GM23338 (cell line): Measurements from ENCODE around the gene PCDHGC4. TPM values are rescaled to one million over a fixed set of nuclear protein-coding genes. Genes with fewer than 3 reads are reported as not detected.

Experiments used
- ATAC-seq: fragments of 200-7000 bp; cut with Tn5 transposase; 3 replicates; pipeline ENCODE4 v1.9.1; 2020
- DNase-seq: peaks from one replicate; pipeline ENCODE4 v3.0.0-alpha.2; 2015; ENCODE audit warnings: low spot score
- H2AFZ ChIP-seq: fragments of 200-600 bp; sonication (generic); 2 replicates; pipeline ENCODE4 v1.8.0; 2016; ENCODE audit warnings: antibody characterized with exemption, mild to moderate bottlenecking, moderate library complexity
- H3F3A ChIP-seq: fragments of 200-600 bp; sonication (generic); replicated peaks from 2 replicates; pipeline ENCODE4 v1.8.0; 2017; ENCODE audit warnings: antibody characterized with exemption, mixed run types, low read depth
- H3K27ac ChIP-seq: fragments of 200-600 bp; sonication (generic); 2 replicates; pipeline ENCODE4 v1.6.1; 2016; ENCODE audit warnings: low read depth
- H3K27me3 ChIP-seq: fragments of 200-600 bp; sonication (generic); 2 replicates; pipeline ENCODE4 v1.8.0; 2016; ENCODE audit warnings: mild to moderate bottlenecking, mixed run types, moderate library complexity; ENCODE audit not compliant: insufficient read depth
- H3K36me3 ChIP-seq: fragments of 200-600 bp; sonication (generic); 2 replicates; pipeline ENCODE4 v1.8.0; 2016; ENCODE audit warnings: mild to moderate bottlenecking; ENCODE audit not compliant: insufficient read depth
- H3K4me1 ChIP-seq: fragments of 200-600 bp; sonication (generic); 2 replicates; pipeline ENCODE4 v1.8.0; 2016; ENCODE audit warnings: mild to moderate bottlenecking, moderate library complexity; ENCODE audit not compliant: insufficient read depth
- H3K4me2 ChIP-seq: fragments of 200-600 bp; sonication (generic); 2 replicates; pipeline ENCODE4 v1.7.1; 2017; ENCODE audit warnings: mixed run types
- H3K4me3 ChIP-seq: fragments of 200-600 bp; sonication (generic); 2 replicates; pipeline ENCODE4 v1.6.1; 2016; ENCODE audit warnings: mixed run types
- H3K79me2 ChIP-seq: fragments of 200-600 bp; sonication (generic); replicated peaks from 2 replicates; pipeline ENCODE4 v1.8.0; 2017; ENCODE audit warnings: mild to moderate bottlenecking; ENCODE audit not compliant: insufficient read depth
- H3K9me2 ChIP-seq: fragments of 200-600 bp; sonication (generic); 2 replicates; pipeline ENCODE4 v1.8.0; 2017; ENCODE audit not compliant: insufficient read depth
- H4K20me1 ChIP-seq: fragments of 200-600 bp; sonication (generic); replicated peaks from 2 replicates; pipeline ENCODE4 v1.8.0; 2017; ENCODE audit warnings: mild to moderate bottlenecking; ENCODE audit not compliant: insufficient read depth
- H3K27ac Mint-ChIP-seq: 2 replicates; pipeline ENCODE4 v1.8.0; 2020; ENCODE audit warnings: inconsistent platforms, mild to moderate bottlenecking, moderate library complexity, mixed read lengths
- H3K27me3 Mint-ChIP-seq: 3 replicates; pipeline ENCODE4 v1.8.0; 2022; ENCODE audit warnings: low read depth, mild to moderate bottlenecking, moderate library complexity, mixed read lengths, inconsistent platforms; ENCODE audit not compliant: insufficient read depth, poor library complexity
- H3K36me3 Mint-ChIP-seq: 3 replicates; pipeline ENCODE4 v1.8.0; 2021; ENCODE audit warnings: low read depth, mild to moderate bottlenecking, inconsistent platforms, moderate library complexity, mixed read lengths
- H3K4me1 Mint-ChIP-seq: 3 replicates; pipeline ENCODE4 v1.8.0; 2020; ENCODE audit warnings: mild to moderate bottlenecking, inconsistent platforms, mixed read lengths
- H3K4me3 Mint-ChIP-seq: 3 replicates; pipeline ENCODE4 v1.8.0; 2021; ENCODE audit warnings: moderate library complexity, mild to moderate bottlenecking, inconsistent platforms, mixed read lengths
- H3K9me3 Mint-ChIP-seq: 3 replicates; pipeline ENCODE4 v1.8.0; 2020; ENCODE audit warnings: moderate library complexity, mild to moderate bottlenecking, inconsistent platforms, mixed read lengths
- CREB1 ChIP-seq: fragments of 250-450 bp; sonication (Bioruptor Pico); IDR thresholded peaks from 2 replicates; pipeline ENCODE4 v1.5.0; 2020; ENCODE audit warnings: low read depth, mild to moderate bottlenecking, moderate library complexity
- CTCF ChIP-seq, 2 experiments: fragments of 200-600 bp in 1 of 2; sonication (generic) in 1 of 2; conservative IDR thresholded peaks; 2 replicates each; pipeline versions ENCODE4 v1.5.1 to v1.6.1; 2016 to 2017; ENCODE audit warnings: antibody characterized with exemption in 2 of 2, low read depth in 2 of 2, mild to moderate bottlenecking in 2 of 2, moderate library complexity in 1 of 2
- ETS1 ChIP-seq: IDR thresholded peaks from 2 replicates; pipeline ENCODE4 v1.6.1; 2016; ENCODE audit warnings: antibody characterized with exemption
- EZH2 ChIP-seq: fragments of 200-600 bp; sonication (generic); IDR thresholded peaks from one replicate; pipeline ENCODE4 v1.8.0; 2017; ENCODE audit warnings: antibody characterized with exemption, mild to moderate bottlenecking, low read depth; ENCODE audit not compliant: unreplicated experiment
- EZH2phosphoT487 ChIP-seq: fragments of 200-600 bp; sonication (generic); IDR thresholded peaks from one replicate; pipeline ENCODE4 v1.8.1; 2018; ENCODE audit warnings: antibody characterized with exemption; ENCODE audit not compliant: unreplicated experiment
- JUNB ChIP-seq: IDR thresholded peaks from one replicate; pipeline ENCODE4 v1.6.1; 2016; ENCODE audit warnings: antibody characterized with exemption; ENCODE audit not compliant: unreplicated experiment
- NANOG ChIP-seq: IDR thresholded peaks from 2 replicates; pipeline ENCODE4 v1.6.1; 2016; ENCODE audit warnings: antibody characterized with exemption, borderline replicate concordance
- POLR2AphosphoS5 ChIP-seq: IDR thresholded peaks from 2 replicates; pipeline ENCODE4 v1.6.1; 2016; ENCODE audit warnings: antibody characterized with exemption, low read depth
- STAT1 ChIP-seq: IDR thresholded peaks from one replicate; pipeline ENCODE4 v1.6.1; 2016; ENCODE audit warnings: antibody characterized with exemption; ENCODE audit not compliant: unreplicated experiment
- ZNF114 ChIP-seq: fragments of 250-450 bp; sonication (Bioruptor Pico); IDR thresholded peaks from 2 replicates; pipeline ENCODE4 v1.5.0; 2020; ENCODE audit warnings: mild to moderate bottlenecking, moderate library complexity
- ZNF331 ChIP-seq: fragments of 250-450 bp; sonication (Bioruptor Pico); IDR thresholded peaks from 2 replicates; pipeline ENCODE4 v1.5.0; 2020; ENCODE audit warnings: low read depth, mild to moderate bottlenecking, moderate library complexity
- polyA plus RNA-seq: library from polyadenylated mRNA; unstranded; fragments of >200 nt; fragmentation: Nextera tagmentation; extraction: Ambion mirVana; gene quantifications from 2 replicates; pipeline ENCODE4 v1.2.1, GENCODE V29; 2016
- total RNA-seq: library from RNA; depleted of rRNA; stranded (reverse); fragments of >200 nt; shearing (Covaris generic); gene quantifications from 2 replicates; pipeline ENCODE4 v1.2.3, GENCODE V29; 2014
- TF ChIP-seq, protein P1 (sequence below): fragments of 250-450 bp; sonication (Bioruptor Pico); IDR thresholded peaks from 2 replicates; pipeline ENCODE4 v1.5.0; 2020; ENCODE audit warnings: mild to moderate bottlenecking, moderate library complexity
- TF ChIP-seq, protein P2 (sequence below): IDR thresholded peaks from one replicate; pipeline ENCODE4 v1.6.1; 2018; ENCODE audit warnings: antibody characterized with exemption; ENCODE audit not compliant: unreplicated experiment

The PCDHGC4 gene
- total and polyA plus RNA-seq, 2 experiments from 2014 or later: 0.31 to 3.0 TPM

- no peaks in the 10 kb centered on the region for H3F3A ChIP-seq
- H3K4me1 ChIP-seq: peaks cover 30% of the 10 kb centered on the region
- no peaks in the 10 kb centered on the region for H3K9me3 Mint-ChIP-seq
- peaks cover 26% of the 10 kb centered on the region for H3K27me3 ChIP-seq
- peak; percentile 34 for ATAC-seq
- H3K36me3 Mint-ChIP-seq: peaks cover 9% of the 10 kb centered on the region
- peaks cover 22% of the 10 kb centered on the region for H3K27me3 Mint-ChIP-seq
- DNase-seq: peak; percentile 65
- no peak overlapping the region for H3K27ac ChIP-seq
- peak overlapping the region; percentile 53 for H3K4me3 ChIP-seq
- H3K9me2 ChIP-seq: no peaks in the 10 kb centered on the region
- TF ChIP-seq NANOG: no peak
- TF ChIP-seq, protein P1, sequence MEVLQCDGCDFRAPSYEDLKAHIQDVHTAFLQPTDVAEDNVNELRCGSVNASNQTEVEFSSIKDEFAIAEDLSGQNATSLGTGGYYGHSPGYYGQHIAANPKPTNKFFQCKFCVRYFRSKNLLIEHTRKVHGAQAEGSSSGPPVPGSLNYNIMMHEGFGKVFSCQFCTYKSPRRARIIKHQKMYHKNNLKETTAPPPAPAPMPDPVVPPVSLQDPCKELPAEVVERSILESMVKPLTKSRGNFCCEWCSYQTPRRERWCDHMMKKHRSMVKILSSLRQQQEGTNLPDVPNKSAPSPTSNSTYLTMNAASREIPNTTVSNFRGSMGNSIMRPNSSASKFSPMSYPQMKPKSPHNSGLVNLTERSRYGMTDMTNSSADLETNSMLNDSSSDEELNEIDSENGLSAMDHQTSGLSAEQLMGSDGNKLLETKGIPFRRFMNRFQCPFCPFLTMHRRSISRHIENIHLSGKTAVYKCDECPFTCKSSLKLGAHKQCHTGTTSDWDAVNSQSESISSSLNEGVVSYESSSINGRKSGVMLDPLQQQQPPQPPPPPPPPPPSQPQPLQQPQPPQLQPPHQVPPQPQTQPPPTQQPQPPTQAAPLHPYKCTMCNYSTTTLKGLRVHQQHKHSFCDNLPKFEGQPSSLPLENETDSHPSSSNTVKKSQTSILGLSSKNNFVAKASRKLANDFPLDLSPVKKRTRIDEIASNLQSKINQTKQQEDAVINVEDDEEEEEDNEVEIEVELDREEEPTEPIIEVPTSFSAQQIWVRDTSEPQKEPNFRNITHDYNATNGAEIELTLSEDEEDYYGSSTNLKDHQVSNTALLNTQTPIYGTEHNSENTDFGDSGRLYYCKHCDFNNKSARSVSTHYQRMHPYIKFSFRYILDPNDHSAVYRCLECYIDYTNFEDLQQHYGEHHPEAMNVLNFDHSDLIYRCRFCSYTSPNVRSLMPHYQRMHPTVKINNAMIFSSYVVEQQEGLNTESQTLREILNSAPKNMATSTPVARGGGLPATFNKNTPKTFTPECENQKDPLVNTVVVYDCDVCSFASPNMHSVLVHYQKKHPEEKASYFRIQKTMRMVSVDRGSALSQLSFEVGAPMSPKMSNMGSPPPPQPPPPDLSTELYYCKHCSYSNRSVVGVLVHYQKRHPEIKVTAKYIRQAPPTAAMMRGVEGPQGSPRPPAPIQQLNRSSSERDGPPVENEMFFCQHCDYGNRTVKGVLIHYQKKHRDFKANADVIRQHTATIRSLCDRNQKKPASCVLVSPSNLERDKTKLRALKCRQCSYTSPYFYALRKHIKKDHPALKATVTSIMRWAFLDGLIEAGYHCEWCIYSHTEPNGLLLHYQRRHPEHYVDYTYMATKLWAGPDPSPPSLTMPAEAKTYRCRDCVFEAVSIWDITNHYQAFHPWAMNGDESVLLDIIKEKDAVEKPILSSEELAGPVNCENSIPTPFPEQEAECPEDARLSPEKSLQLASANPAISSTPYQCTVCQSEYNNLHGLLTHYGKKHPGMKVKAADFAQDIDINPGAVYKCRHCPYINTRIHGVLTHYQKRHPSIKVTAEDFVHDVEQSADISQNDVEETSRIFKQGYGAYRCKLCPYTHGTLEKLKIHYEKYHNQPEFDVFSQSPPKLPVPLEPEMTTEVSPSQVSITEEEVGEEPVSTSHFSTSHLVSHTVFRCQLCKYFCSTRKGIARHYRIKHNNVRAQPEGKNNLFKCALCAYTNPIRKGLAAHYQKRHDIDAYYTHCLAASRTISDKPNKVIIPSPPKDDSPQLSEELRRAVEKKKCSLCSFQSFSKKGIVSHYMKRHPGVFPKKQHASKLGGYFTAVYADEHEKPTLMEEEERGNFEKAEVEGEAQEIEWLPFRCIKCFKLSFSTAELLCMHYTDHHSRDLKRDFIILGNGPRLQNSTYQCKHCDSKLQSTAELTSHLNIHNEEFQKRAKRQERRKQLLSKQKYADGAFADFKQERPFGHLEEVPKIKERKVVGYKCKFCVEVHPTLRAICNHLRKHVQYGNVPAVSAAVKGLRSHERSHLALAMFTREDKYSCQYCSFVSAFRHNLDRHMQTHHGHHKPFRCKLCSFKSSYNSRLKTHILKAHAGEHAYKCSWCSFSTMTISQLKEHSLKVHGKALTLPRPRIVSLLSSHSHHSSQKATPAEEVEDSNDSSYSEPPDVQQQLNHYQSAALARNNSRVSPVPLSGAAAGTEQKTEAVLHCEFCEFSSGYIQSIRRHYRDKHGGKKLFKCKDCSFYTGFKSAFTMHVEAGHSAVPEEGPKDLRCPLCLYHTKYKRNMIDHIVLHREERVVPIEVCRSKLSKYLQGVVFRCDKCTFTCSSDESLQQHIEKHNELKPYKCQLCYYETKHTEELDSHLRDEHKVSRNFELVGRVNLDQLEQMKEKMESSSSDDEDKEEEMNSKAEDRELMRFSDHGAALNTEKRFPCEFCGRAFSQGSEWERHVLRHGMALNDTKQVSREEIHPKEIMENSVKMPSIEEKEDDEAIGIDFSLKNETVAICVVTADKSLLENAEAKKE (CRISPR knock-in tag): no peak
- no peak for TF ChIP-seq JUNB
- no peak for TF ChIP-seq EZH2phosphoT487
- no peak for TF ChIP-seq EZH2
- TF ChIP-seq CREB1 (CRISPR knock-in tag): no peak
- no peak for TF ChIP-seq ZNF331 (CRISPR knock-in tag)
- no peak for TF ChIP-seq CTCF (conservative IDR thresholded peaks at IDR 0.05; ENCODE audit: low read depth in 2 of 2)
- TF ChIP-seq POLR2AphosphoS5: no peak
- TF ChIP-seq STAT1: no peak
- TF ChIP-seq ETS1: no peak
- TF ChIP-seq, protein P2, sequence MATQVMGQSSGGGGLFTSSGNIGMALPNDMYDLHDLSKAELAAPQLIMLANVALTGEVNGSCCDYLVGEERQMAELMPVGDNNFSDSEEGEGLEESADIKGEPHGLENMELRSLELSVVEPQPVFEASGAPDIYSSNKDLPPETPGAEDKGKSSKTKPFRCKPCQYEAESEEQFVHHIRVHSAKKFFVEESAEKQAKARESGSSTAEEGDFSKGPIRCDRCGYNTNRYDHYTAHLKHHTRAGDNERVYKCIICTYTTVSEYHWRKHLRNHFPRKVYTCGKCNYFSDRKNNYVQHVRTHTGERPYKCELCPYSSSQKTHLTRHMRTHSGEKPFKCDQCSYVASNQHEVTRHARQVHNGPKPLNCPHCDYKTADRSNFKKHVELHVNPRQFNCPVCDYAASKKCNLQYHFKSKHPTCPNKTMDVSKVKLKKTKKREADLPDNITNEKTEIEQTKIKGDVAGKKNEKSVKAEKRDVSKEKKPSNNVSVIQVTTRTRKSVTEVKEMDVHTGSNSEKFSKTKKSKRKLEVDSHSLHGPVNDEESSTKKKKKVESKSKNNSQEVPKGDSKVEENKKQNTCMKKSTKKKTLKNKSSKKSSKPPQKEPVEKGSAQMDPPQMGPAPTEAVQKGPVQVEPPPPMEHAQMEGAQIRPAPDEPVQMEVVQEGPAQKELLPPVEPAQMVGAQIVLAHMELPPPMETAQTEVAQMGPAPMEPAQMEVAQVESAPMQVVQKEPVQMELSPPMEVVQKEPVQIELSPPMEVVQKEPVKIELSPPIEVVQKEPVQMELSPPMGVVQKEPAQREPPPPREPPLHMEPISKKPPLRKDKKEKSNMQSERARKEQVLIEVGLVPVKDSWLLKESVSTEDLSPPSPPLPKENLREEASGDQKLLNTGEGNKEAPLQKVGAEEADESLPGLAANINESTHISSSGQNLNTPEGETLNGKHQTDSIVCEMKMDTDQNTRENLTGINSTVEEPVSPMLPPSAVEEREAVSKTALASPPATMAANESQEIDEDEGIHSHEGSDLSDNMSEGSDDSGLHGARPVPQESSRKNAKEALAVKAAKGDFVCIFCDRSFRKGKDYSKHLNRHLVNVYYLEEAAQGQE: no peak
- no peak for TF ChIP-seq ZNF114
- no peaks in the 10 kb centered on the region for H3K36me3 ChIP-seq
- peaks cover 37% of the 10 kb centered on the region for H3K4me1 Mint-ChIP-seq
- peak overlapping the region; percentile 74 for H3K4me2 ChIP-seq
- peaks cover 7% of the 10 kb centered on the region for H4K20me1 ChIP-seq
- H3K4me3 Mint-ChIP-seq: peak overlapping the region; percentile 69
- no peak overlapping the region for H2AFZ ChIP-seq
- no peak overlapping the region; the same call in 1 of the 2 replicates for H3K27ac Mint-ChIP-seq
- peaks cover 4% of the 10 kb centered on the region; the same call in 1 of the 2 replicates for H3K79me2 ChIP-seq
These were observed 928 bp upstream of the PCDHGC4 start for GRCh38 chr5:141483902-141484301.
